ES-I3 (cell line): ENCODE data around the gene FAXC.

ENCODE experiments used
- H3K36me3 ChIP-seq: 2 replicates; pipeline ENCODE4 v1.6.1; 2013; ENCODE audit warnings: mild to moderate bottlenecking, low read length, control low read depth, moderate library complexity; ENCODE audit not compliant: insufficient read depth
- H3K4me1 ChIP-seq: 2 replicates; pipeline ENCODE4 v1.6.1; 2013; ENCODE audit warnings: mild to moderate bottlenecking, control low read depth, low read length; ENCODE audit not compliant: insufficient read depth
- H3K9ac ChIP-seq: 2 replicates; pipeline ENCODE4 v1.6.1; 2013; ENCODE audit warnings: low read depth, mild to moderate bottlenecking, low read length, moderate library complexity
- H3K9me3 ChIP-seq: 2 replicates; pipeline ENCODE4 v1.6.1; 2013; ENCODE audit warnings: mild to moderate bottlenecking, low read length, moderate library complexity; ENCODE audit not compliant: control insufficient read depth, insufficient read depth

The FAXC gene

DNA sequence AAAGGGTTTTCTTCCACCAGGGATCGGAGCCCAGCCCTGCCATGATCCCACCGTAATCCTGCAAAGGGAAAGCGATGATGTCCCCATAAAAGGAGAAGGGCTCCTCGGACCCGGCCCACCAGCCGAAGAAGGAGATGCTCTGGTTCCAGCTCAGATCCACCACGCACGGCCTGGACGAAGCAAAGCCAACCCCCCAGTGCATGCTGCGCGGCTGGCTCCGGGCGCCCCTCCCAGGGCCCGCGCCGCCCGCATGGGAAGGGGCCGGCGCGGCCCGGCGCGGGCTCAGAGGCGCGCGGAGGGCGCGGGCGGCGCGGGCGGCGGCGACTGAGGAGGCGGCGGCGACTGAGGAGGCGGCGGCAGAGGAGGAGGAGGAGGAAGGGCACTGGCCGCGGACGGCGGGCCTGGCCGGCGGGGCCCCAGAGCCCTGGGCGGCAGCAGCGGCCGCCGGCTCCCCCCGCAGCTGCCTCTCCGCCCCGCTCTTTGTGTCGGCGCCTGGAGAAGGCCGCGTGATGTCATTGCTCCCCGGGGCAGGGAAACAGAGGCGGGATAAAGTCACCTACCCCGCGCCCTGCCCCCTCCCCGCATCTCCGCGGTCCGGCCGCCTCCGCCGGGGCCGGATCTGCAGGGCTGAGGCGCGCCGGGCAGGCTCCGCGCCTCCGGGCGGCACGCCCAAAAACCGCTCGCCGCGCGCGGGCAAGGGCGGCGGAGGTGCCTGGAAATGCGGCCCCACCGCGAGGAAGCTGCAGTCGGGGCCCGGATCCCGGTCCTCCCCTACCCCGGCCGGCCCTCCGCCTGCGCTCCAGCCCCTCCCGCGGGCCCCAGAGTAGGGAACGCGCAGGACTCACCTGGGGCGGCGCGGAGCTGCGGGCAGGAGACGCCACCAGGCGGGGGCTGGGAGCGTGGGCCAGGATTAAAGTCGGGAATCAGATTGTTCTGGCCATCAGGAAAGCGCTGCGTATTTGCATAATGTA, at the start of gene FAXC:
FAXC (minus strand) TSS at position 504 of the 971 bp plus-strand sequence; CDS start at position 202, 302 bp downstream.
- H3K4me1 ChIP-seq, result peaks cover 25% of the 10 kb centered on the region
- no peaks in the 10 kb centered on the region for H3K9me3 ChIP-seq
- H3K36me3 ChIP-seq, result no peaks in the 10 kb centered on the region
- peak within 1 kb of the TSS; percentile 78 for H3K9ac ChIP-seq

DNA sequence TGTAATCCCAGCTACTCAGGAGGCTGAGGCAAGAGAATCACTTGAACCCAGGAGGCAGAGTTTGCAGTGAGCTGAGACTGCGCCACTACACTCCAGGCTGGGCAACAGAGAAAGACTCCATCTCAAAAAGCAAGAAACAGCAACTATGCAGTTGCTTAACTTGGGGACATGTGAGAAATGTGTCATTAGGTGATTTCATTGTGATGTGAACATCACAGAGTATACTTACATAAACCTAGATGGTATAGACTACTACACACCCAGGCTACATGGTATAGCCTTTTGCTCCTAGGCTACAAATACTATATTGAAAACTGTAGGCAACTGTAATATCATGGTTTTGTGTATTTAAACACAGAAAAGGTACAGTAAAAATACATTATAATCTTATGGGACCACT, 47.8 kb upstream of the FAXC start:
- no peaks in the 10 kb centered on the region for H3K9me3 ChIP-seq
- H3K4me1 ChIP-seq, result no peaks in the 10 kb centered on the region
- peaks cover 6% of the 10 kb centered on the region; the same call in 1 of the 2 replicates for H3K36me3 ChIP-seq
- H3K9ac ChIP-seq, result no peak overlapping the region

DNA sequence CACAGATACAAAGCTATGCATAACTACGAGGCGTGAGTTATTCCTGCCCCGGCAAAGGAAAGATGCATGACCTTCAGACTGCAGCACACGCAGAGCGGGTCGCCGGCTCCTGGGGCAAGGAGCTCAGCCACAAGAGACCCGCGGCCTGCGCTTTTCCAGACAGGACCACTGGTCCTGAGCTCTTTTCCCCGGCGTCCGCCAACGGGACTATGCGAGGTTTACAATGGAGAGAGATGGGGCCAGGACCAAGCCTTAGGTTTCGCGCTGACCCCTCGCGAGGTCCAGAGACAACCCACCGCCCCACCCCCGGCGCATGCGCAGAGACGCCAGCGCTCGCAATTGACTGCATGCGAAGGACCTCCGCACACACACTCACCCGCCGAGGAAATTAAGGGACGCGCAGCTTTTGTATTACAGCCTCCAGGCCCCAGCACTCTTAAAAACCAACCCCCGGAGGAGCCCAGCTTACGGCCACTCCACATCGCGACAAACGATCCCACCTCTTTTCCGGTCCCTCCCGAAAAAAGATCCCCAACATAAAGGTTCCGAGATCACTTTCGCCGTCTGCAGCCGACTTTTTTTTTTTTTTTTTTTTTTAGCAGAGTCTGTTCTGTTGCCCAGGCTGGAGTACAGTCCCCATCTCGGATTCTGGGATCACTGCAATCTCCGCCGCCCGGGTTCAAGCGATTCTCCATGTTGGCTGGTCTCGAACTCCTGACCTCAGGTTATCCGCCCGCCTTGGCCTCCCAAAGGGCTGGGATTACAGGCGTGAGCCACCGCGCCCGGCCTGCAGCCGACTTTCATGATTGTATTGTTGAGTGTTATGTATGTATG, 44.4 kb upstream of the FAXC start, which contains the start of gene COQ3:
COQ3 (minus strand) TSS at position 498 of the 834 bp plus-strand sequence; CDS start at position 482, 16 bp downstream.
- no peaks in the 10 kb centered on the region for H3K9me3 ChIP-seq
- no peaks in the 10 kb centered on the region for H3K4me1 ChIP-seq
- peak within 1 kb of the TSS; percentile 90 for H3K9ac ChIP-seq
- H3K36me3 ChIP-seq, result no peaks in the 10 kb centered on the region

DNA sequence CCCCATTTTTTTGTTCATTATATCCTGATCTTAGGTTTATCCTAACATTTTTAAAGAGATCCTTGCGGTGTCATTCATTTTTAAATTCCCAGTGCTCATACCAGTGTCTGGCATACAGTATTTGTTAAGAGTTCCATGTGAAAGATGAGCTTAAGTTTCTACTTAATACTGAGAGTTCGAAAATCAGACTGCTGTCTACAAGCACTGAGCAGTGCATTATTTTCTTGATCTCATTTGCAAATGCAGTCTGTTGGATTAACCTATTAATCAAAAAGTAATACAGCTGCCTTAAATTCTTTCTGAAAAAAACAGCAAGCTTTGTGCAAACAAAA, 43.9 kb upstream of the FAXC start:
- Histone ChIP-seq H3K9ac (peak overlapping the region; percentile 90), H3K4me1 (no peaks in the 10 kb centered on the region), H3K36me3 (no peaks in the 10 kb centered on the region), H3K9me3 (no peaks in the 10 kb centered on the region)

DNA sequence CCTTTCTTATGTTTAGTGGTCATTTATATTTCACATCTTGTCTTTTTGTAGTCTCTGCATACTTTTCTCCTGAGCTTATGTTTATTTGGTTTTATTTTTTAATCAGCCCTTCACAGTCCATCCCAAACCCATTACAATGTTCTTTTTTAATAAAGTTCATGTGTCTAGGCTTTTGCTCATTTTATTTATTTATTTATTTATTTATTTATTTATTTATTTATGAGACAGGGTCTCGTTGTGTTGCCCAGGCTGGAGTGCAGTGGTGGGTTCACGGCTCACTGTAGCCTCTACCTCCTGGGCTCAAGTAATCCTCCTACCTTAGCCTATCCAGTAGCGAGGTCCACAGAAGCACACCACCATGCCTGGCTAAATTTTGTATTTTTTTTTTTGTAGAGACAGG, 41.4 kb upstream of the FAXC start:
- H3K4me1 ChIP-seq, result no peaks in the 10 kb centered on the region
- no peaks in the 10 kb centered on the region for H3K9me3 ChIP-seq
- H3K36me3 ChIP-seq, result no peaks in the 10 kb centered on the region
- H3K9ac ChIP-seq, result no peak overlapping the region

DNA sequence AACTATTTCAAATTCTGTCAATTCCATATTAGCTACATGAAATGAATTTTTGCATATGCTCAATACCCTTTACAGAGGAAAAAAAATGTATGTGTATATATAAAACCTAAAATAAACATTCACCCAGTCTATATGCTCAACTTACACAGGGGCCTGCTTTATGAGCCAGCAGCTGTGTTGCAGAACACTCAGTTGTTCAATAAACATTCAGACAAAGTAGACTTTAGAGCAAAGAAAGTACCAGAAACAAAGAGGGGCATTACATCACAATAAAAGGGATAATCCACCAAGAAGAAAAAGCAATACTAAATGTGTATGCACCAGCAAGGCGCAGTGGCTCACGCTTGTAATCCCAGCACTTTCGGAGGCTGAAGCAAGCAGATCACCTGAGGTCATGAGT, 35.0 kb upstream of the FAXC start:
- Histone ChIP-seq H3K9ac (no peak overlapping the region), H3K36me3 (no peaks in the 10 kb centered on the region), H3K9me3 (no peaks in the 10 kb centered on the region)

DNA sequence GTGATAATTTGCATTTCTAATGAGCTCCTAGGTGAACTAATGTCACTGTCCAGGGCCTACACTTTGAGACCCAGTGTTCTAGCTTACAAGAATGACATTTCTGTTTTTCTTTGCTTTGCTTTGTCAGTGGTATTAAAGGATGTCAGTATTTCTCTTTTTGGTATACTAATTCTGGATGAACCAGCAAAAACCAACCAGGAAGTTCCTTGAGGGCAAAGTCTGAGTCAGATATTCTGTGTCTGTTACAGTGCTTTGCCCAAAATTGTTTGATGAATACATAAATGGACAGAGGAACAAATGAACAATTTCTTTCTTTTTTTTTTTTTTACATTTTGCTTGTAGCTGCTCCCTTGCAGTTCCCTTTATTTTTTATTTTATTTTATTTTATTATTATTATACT, 29.2 kb upstream of the FAXC start:
- no peak overlapping the region for H3K9ac ChIP-seq
- H3K36me3 ChIP-seq, result no peaks in the 10 kb centered on the region
- H3K9me3 ChIP-seq, result no peaks in the 10 kb centered on the region
- no peaks in the 10 kb centered on the region for H3K4me1 ChIP-seq

More for the DNA sequence above, 35.0 kb upstream of the FAXC start:
- no peaks in the 10 kb centered on the region for H3K4me1 ChIP-seq

DNA sequence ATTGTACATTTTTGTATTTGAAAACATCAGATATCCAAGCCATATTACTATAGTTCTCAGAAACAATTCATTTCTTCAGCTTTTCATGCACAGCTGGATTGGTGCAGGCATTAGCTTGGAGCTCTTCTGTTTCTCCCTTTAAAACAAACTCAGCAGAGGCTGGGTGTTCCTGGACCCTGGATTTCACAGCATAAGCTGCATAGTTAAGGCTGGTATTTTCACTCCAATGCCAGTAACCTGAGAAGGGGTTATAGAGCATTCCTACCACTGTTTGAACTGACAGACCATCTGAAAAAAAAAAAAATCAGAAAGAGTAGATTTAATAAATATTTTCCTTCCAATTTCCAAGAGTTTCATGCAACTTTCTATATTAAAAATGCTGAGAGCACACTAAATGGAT, 20.1 kb upstream of the FAXC start:
- Histone ChIP-seq H3K9ac (no peak overlapping the region), H3K36me3 (no peaks in the 10 kb centered on the region), H3K9me3 (no peaks in the 10 kb centered on the region), H3K4me1 (no peaks in the 10 kb centered on the region)

DNA sequence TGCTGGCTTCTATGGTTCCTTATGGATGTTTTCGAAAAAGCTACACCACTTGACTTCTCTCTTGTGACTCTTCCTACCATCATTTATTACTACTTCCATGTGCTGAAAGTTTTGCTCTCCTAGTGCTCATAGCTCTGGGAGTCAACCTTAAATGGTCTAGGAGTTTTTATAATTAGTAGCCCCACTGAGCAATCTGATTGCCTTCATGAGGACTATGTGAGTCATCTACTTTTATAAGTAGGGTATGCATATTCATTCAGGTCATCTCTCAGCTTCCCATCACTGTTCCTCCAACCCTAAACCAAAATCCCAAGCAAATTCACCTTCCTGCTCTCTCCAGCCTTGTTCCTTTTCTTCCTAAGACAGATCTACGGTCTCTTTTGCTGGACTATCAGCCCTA, 17.4 kb upstream of the FAXC start:
- no peaks in the 10 kb centered on the region for H3K36me3 ChIP-seq
- no peak overlapping the region for H3K9ac ChIP-seq
- H3K4me1 ChIP-seq, result no peaks in the 10 kb centered on the region
- H3K9me3 ChIP-seq, result no peaks in the 10 kb centered on the region

DNA sequence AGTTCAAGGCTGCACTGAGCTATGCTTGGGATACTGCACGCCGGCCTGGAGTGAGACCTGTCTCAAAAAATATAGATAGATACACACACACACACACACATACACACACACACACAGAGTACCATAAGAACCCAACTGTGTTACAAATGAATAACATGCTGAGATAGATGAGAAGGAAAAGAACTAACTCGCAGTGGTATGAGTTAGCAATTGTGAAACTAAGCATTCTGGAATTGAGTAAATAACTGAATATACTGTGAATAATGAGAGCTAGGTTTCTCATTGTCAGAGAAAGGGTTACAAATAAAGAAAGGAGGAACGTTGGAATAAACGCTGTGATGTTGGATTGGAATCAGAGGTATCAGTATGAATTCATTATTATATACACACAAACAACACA, 14.6 kb upstream of the FAXC start:
- H3K36me3 ChIP-seq, result no peaks in the 10 kb centered on the region
- no peaks in the 10 kb centered on the region for H3K4me1 ChIP-seq
- H3K9me3 ChIP-seq, result no peaks in the 10 kb centered on the region
- H3K9ac ChIP-seq, result no peak overlapping the region

DNA sequence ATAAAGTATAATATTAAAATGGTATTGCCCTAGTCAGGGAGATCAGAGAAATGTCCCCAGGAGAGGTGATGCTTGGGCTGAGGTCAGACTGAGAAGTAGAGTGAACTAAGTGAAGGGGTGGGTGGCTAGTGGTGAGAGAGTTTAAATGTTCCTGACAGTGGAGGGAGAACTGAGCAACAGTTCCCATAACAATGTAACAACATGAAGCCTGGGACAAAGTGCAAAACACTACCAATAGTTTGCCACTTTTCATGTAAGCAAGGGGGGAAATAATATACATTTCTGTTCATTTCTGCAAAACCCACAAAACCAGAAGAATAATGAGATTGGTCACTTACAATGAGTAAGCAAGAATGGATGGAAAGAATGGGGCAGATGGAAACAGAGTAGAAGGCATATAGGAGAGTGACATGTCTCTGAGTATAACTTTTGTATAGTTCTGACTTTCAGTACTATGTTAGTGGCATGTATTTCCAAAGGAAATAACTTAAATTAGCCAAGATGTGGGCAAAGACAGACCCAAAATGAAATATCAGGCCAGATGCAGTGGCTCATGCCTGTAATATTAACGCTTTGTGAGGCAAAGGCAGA, 13.3 kb upstream of the FAXC start:
- H3K36me3 ChIP-seq, result no peaks in the 10 kb centered on the region
- H3K9me3 ChIP-seq, result no peaks in the 10 kb centered on the region
- H3K4me1 ChIP-seq, result no peaks in the 10 kb centered on the region
- H3K9ac ChIP-seq, result no peak overlapping the region

DNA sequence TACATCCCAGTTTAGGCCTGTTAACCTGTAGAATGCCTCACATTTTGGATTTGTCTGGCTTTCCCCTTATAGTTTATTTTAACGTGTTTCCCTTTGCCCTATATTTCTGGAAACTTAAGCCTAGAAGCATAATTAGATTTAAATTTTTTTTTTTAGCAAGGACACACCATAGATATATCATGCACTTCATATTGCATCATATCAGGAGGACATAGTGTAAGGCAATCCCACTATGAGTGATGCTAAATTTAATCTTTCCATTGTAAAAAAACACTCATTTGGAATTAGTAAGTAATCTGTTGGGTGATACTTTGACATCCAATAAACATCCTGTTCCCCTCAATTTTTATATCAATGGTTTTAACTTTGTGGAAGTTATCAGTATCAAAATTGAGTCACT, 10.3 kb upstream of the FAXC start:
- Histone ChIP-seq H3K36me3 (no peaks in the 10 kb centered on the region), H3K9ac (no peak overlapping the region), H3K4me1 (no peaks in the 10 kb centered on the region), H3K9me3 (no peaks in the 10 kb centered on the region)

DNA sequence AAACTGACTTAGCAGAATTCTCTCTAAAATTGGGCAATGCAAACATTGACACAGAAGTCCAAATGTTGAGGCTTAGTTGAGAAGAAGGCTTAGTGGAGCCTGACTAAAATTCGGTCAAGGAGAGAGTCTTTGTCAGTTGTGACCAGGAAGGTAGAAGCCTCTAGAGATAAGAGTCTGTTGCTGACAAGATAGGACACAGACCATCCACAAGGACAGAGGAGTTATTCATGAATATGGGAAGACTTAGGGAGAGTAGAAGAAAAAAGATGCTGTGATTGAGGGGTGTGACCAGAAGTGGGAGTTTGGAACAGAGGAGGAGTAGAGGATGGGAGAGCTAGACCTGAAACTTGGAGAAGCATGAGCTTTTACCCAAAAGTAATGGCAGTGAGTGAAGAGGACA, 7.2 kb upstream of the FAXC start:
- no peaks in the 10 kb centered on the region for H3K4me1 ChIP-seq
- H3K9me3 ChIP-seq, result no peaks in the 10 kb centered on the region
- H3K36me3 ChIP-seq, result no peaks in the 10 kb centered on the region
- no peak overlapping the region for H3K9ac ChIP-seq

DNA sequence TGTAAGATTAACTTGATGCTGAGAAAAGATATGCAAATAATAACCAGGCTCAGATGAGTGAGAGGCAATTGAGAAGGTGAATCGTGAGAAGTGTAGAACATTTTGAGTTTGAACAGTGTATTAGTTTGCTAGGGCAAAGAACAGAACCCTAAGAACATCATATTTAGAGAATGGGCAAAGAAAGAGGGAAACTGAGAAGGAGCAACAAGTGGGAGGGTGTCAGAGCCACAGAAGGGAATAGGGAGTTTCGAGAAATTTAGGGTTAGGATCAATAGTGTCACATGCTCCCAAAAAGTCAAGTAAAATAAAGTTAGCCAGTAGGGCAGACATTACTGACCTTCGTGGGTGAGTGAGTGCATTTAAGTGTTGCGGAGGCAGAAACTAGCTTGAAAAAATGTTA, 5.5 kb upstream of the FAXC start:
- no peaks in the 10 kb centered on the region for H3K36me3 ChIP-seq
- H3K9ac ChIP-seq, result no peak overlapping the region
- H3K9me3 ChIP-seq, result no peaks in the 10 kb centered on the region
- H3K4me1 ChIP-seq, result peaks cover 7% of the 10 kb centered on the region; the same call in 1 of the 2 replicates
